Measurements from ENCODE around the gene ADCYAP1R1.

Gene ADCYAP1R1

DNA sequence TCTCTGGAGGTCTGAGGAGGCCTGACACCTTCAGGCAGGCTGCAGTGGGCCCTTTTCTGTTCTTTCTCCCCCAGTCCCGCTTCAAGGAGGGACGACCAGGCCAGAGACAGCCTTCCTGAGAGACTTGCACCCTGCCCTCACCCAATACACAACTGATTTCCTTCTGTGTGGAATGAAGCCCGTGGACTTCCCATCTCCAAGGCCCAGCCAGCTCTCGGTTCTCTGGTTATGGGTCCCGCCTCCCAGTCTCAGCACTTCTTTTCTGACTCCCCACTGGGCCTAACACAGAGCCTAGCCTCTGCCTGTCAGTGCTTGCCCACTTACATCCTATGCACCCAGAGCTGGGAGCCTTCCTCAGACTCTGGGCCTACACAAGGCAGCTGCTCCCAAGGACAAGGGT lies 24.1 kb upstream of the ADCYAP1R1 start:
- no peak overlapping the region for H3K4me3 ChIP-seq (IDR thresholded peaks at IDR 0.05; ENCODE audit: insufficient read depth, low read depth, low read length)
- no peaks in the 10 kb centered on the region for H4K20me1 ChIP-seq (ENCODE audit: insufficient read depth)
- no peaks in the 10 kb centered on the region for H3K4me1 ChIP-seq (ENCODE audit: low read depth, poor library complexity, severe bottlenecking)
- no peaks in the 10 kb centered on the region for H3K36me3 ChIP-seq (ENCODE audit: insufficient read depth)
- TF ChIP-seq, protein P1, sequence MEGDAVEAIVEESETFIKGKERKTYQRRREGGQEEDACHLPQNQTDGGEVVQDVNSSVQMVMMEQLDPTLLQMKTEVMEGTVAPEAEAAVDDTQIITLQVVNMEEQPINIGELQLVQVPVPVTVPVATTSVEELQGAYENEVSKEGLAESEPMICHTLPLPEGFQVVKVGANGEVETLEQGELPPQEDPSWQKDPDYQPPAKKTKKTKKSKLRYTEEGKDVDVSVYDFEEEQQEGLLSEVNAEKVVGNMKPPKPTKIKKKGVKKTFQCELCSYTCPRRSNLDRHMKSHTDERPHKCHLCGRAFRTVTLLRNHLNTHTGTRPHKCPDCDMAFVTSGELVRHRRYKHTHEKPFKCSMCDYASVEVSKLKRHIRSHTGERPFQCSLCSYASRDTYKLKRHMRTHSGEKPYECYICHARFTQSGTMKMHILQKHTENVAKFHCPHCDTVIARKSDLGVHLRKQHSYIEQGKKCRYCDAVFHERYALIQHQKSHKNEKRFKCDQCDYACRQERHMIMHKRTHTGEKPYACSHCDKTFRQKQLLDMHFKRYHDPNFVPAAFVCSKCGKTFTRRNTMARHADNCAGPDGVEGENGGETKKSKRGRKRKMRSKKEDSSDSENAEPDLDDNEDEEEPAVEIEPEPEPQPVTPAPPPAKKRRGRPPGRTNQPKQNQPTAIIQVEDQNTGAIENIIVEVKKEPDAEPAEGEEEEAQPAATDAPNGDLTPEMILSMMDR (conservative IDR thresholded peaks at IDR 0.05; ENCODE audit: low read depth, low read length): no peak
- H3K27me3 ChIP-seq (ENCODE audit: insufficient read depth, low read depth): no peaks in the 10 kb centered on the region
- H3K27ac ChIP-seq: no peak overlapping the region
- H3K9ac ChIP-seq: no peak overlapping the region
- no peak overlapping the region for H2AFZ ChIP-seq (ENCODE audit: low read depth)
- H3K79me2 ChIP-seq (ENCODE audit: insufficient read depth, low read depth): no peaks in the 10 kb centered on the region
- no peak overlapping the region for H3K4me2 ChIP-seq

DNA sequence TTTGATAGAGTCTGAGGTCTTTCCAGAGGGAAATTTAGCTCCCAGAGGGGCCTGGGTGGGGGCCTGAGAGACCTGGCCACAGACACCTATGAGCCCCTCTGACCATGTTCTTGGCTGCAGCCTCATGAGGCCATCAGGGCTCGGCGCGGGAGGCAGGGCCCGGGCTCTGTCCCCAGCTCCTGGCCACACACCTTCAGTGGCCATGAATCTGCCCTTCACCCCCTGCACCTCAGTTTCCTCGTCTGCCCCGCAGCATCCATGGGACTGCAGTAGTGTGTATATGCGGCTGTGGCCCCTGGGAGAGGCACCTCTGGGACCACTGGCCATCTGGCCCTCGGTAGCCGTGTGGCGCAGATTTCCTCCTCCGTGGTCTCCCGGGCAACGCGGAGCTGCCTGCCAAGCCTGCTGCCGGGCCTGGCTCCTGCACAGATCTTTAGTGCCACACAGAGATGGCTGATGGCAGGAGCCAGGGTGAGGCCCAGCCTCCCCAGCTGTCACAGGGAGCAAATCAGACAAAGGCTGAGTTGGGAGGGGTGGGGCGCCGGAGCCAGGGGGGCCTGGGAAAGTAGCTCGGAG lies 23.6 kb upstream of the ADCYAP1R1 start:
- Histone ChIP-seq H3K4me2 (no peak overlapping the region), H3K9ac (no peak overlapping the region), H3K27ac (no peak overlapping the region), H2AFZ (ENCODE audit: low read depth) (no peak overlapping the region), H4K20me1 (ENCODE audit: insufficient read depth) (no peaks in the 10 kb centered on the region), H3K4me3 (IDR thresholded peaks at IDR 0.05; ENCODE audit: insufficient read depth, low read depth, low read length) (no peak overlapping the region), H3K36me3 (ENCODE audit: insufficient read depth) (no peaks in the 10 kb centered on the region), H3K79me2 (ENCODE audit: insufficient read depth, low read depth) (no peaks in the 10 kb centered on the region), H3K27me3 (ENCODE audit: insufficient read depth, low read depth) (no peaks in the 10 kb centered on the region), H3K4me1 (ENCODE audit: low read depth, poor library complexity, severe bottlenecking) (no peaks in the 10 kb centered on the region)
- TF ChIP-seq, protein P1 (conservative IDR thresholded peaks at IDR 0.05; ENCODE audit: low read depth, low read length): no peak

DNA sequence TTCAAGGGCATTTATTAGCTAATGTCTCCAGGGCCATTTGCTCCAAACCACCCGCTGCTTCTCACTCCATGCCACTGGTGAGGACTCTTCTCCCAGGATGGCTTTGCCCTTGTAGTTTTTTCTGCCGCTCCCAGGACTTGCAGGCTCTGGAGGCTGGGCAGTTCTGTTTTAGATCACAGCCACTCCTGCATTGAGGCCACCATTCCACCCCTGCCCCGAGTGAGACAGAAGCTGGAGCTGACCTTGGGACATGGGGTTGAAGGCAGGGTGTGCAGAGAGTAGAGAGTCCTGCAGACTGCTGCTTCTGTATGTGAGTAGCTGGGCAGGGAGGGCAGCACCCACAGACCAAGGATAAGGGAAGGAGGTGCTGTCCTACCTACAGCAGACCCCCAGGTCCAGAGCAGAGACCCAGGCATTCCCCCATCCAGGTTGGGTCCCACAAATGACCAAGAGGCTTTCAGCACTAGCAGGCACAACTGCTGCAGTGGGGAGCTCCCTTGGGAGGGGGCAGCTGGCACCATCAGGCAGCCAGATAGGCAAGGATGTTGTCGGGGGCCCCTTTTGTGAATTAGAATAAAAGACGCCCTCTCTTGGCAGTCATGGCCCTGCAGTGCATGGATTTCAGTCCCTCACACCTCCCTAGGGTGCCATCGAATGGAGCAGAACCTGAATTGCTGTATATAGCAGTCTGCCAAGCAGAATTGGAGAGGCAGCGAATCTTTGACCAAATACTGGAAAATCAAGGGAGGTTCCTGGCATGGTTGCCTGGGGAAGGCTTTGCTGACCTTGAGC lies 22.7 kb upstream of the ADCYAP1R1 start:
- Histone ChIP-seq H3K4me3 (IDR thresholded peaks at IDR 0.05; ENCODE audit: insufficient read depth, low read depth, low read length) (no peak overlapping the region), H3K27me3 (ENCODE audit: insufficient read depth, low read depth) (no peaks in the 10 kb centered on the region), H2AFZ (ENCODE audit: low read depth) (no peak overlapping the region), H4K20me1 (ENCODE audit: insufficient read depth) (no peaks in the 10 kb centered on the region), H3K4me1 (ENCODE audit: low read depth, poor library complexity, severe bottlenecking) (no peaks in the 10 kb centered on the region), H3K36me3 (ENCODE audit: insufficient read depth) (no peaks in the 10 kb centered on the region), H3K4me2 (no peak overlapping the region), H3K79me2 (ENCODE audit: insufficient read depth, low read depth) (no peaks in the 10 kb centered on the region), H3K9ac (no peak overlapping the region), H3K27ac (no peak overlapping the region)
- TF ChIP-seq, protein P1 (conservative IDR thresholded peaks at IDR 0.05; ENCODE audit: low read depth, low read length): no peak

DNA sequence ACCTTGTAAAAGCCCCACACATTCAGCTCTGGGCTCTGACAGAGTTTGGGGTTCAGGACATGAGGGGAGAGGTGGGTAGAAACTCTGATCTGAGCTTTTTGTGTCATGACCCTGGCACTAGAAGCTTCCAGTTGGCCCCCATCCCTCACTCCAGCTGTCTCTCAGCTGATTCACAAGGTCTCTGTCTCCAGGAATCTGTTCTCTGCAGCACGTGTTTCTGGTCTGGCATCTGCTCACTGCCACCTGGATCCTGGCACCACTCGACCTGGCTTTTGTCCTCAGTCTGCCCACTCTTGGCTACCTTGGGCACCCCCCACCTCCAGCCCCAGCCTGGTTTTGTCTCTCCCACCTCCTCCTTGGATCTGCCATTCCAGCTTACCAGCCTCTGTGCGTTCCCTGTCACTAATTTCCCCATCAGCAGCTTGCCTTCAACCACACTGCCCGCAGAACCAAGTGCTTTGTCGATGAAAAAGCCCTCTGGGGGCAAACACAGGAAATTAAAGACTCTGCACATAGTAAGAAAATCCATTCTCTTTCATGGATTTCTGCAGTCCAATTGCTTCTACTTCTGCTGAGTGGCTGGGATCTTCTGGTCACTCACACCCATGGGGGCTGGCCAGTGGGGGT lies 18.3 kb upstream of the ADCYAP1R1 start:
- TF ChIP-seq, protein P1 (conservative IDR thresholded peaks at IDR 0.05; ENCODE audit: low read depth, low read length): no peak
- Histone ChIP-seq H3K9ac (no peak overlapping the region), H4K20me1 (ENCODE audit: insufficient read depth) (no peaks in the 10 kb centered on the region), H3K4me1 (ENCODE audit: low read depth, poor library complexity, severe bottlenecking) (no peaks in the 10 kb centered on the region), H3K4me3 (IDR thresholded peaks at IDR 0.05; ENCODE audit: insufficient read depth, low read depth, low read length) (no peak overlapping the region), H2AFZ (ENCODE audit: low read depth) (no peak overlapping the region), H3K4me2 (no peak overlapping the region), H3K27ac (no peak overlapping the region), H3K27me3 (ENCODE audit: insufficient read depth, low read depth) (no peaks in the 10 kb centered on the region), H3K79me2 (ENCODE audit: insufficient read depth, low read depth) (no peaks in the 10 kb centered on the region), H3K36me3 (ENCODE audit: insufficient read depth) (no peaks in the 10 kb centered on the region)
